IMR-90 (cell line): ENCODE data around the gene S100A3.

Experiments used
- MAZ ChIP-seq: IDR thresholded peaks from 2 replicates; pipeline ENCODE4 v1.6.1; 2012; ENCODE audit warnings: low read depth, mild to moderate bottlenecking, low read length, improper control_type of control experiment, moderate library complexity, borderline replicate concordance
- POLR2A ChIP-seq: IDR thresholded peaks from 2 replicates; pipeline ENCODE4 v1.6.1; 2012; ENCODE audit warnings: mild to moderate bottlenecking, low read depth, low read length

DNA sequence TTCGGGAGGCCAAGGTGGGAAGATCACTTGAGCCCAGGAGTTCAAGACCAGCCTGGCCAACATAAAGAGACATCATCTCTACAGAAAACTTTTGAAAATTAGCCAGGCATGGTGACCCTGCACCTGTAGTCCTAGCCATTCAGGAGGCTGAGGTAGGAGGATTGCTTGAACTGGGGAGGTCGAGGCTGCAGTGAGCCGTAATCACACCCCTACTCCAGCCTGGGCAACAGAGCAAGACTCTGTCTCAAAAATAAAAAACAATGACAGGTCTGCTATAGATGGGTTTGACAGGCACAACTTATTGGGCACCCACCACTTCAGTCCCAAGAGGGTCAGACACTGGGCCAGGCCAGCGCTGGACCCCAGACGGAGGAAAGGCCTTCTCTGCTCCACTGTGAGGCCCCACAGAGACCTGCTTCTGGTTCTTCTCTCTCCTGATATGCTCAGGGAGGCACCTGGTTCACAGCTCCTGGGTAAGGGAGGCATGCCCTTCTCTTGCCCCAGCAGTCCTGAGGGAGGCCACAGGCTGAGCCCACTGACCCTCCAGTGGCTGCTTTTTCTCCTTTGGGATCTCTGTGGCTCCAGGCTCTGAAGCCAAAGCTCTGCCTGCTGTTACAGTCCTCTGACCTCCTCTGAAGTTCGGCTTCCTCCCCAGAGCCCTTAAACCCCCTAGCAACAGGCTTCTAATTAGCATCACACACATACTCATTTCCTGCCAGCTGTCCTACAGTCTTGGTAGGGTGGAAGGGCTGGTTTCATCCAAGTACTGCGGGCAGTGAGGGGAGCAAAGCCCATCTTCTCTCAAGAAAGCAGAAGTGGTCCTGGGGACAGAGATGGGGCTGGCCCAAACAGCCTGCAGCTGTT is 49.5 kb upstream of the S100A3 start:
- no peak for TF ChIP-seq MAZ
- TF ChIP-seq POLR2A, result no peak
